Measurements from ENCODE around the gene TCIRG1. TPM values are rescaled to one million over a fixed set of nuclear protein-coding genes. Genes with fewer than 3 reads are reported as not detected.

TCIRG1 gene
- total RNA-seq, 1 donor from 2014 or later = 33.6 TPM

GRCh38 chr11:68004551-68005335 is 34.1 kb upstream of the TCIRG1 start:
- H3K27me3 Mint-ChIP-seq = peaks cover 24% of the 10 kb centered on the region
- no peaks in the 10 kb centered on the region for H3K36me3 Mint-ChIP-seq (ENCODE audit: insufficient read depth)
- H3K27ac Mint-ChIP-seq = no peak overlapping the region
- H3K9me3 Mint-ChIP-seq (ENCODE audit: low read depth) = peaks cover 4% of the 10 kb centered on the region
- H3K4me1 Mint-ChIP-seq (ENCODE audit: low read depth) = peaks cover 7% of the 10 kb centered on the region
- no peak for TF ChIP-seq CTCF (IDR thresholded peaks at IDR 0.05; ENCODE audit: unreplicated experiment)
- DNase-seq (ENCODE audit: low spot score, unreplicated experiment) = no peak
- peak overlapping the region; percentile 56 for H3K4me3 Mint-ChIP-seq (ENCODE audit: low read depth)

GRCh38 chr11:68006606-68007166 is 32.1 kb upstream of the TCIRG1 start:
- H3K27ac Mint-ChIP-seq = no peak overlapping the region
- no peak for DNase-seq (ENCODE audit: low spot score, unreplicated experiment)
- no peaks in the 10 kb centered on the region for H3K36me3 Mint-ChIP-seq (ENCODE audit: insufficient read depth)
- H3K9me3 Mint-ChIP-seq (ENCODE audit: low read depth) = peaks cover 4% of the 10 kb centered on the region
- no peak overlapping the region for H3K4me3 Mint-ChIP-seq (ENCODE audit: low read depth)
- H3K27me3 Mint-ChIP-seq = peaks cover 24% of the 10 kb centered on the region
- no peak for TF ChIP-seq CTCF (IDR thresholded peaks at IDR 0.05; ENCODE audit: unreplicated experiment)
- H3K4me1 Mint-ChIP-seq (ENCODE audit: low read depth) = peaks cover 9% of the 10 kb centered on the region

- Mint-ChIP-seq H3K27ac (no peak overlapping the region), H3K4me3 (ENCODE audit: low read depth) (no peak overlapping the region), H3K4me1 (ENCODE audit: low read depth) (peaks cover 7% of the 10 kb centered on the region), H3K9me3 (ENCODE audit: low read depth) (peaks cover 4% of the 10 kb centered on the region), H3K36me3 (ENCODE audit: insufficient read depth) (no peaks in the 10 kb centered on the region), H3K27me3 (peaks cover 16% of the 10 kb centered on the region)
- DNase-seq (ENCODE audit: low spot score, unreplicated experiment) = no peak
- no peak for TF ChIP-seq CTCF (IDR thresholded peaks at IDR 0.05; ENCODE audit: unreplicated experiment)
Observed at GRCh38 chr11:68007498-68008380, 31.1 kb upstream of the TCIRG1 start.

GRCh38 chr11:68008381-68009337 is 30.2 kb upstream of the TCIRG1 start:
- no peak for TF ChIP-seq CTCF (IDR thresholded peaks at IDR 0.05; ENCODE audit: unreplicated experiment)
- peaks cover 4% of the 10 kb centered on the region for H3K9me3 Mint-ChIP-seq (ENCODE audit: low read depth)
- no peaks in the 10 kb centered on the region for H3K36me3 Mint-ChIP-seq (ENCODE audit: insufficient read depth)
- peaks cover 13% of the 10 kb centered on the region for H3K27me3 Mint-ChIP-seq
- no peak overlapping the region for H3K27ac Mint-ChIP-seq
- DNase-seq (ENCODE audit: low spot score, unreplicated experiment) = no peak
- no peak overlapping the region for H3K4me3 Mint-ChIP-seq (ENCODE audit: low read depth)
- peaks cover 9% of the 10 kb centered on the region for H3K4me1 Mint-ChIP-seq (ENCODE audit: low read depth)

All from progenitor cell of endocrine pancreas (in vitro differentiated cells).